ENCODE measurements around the gene CDH23.

DNA sequence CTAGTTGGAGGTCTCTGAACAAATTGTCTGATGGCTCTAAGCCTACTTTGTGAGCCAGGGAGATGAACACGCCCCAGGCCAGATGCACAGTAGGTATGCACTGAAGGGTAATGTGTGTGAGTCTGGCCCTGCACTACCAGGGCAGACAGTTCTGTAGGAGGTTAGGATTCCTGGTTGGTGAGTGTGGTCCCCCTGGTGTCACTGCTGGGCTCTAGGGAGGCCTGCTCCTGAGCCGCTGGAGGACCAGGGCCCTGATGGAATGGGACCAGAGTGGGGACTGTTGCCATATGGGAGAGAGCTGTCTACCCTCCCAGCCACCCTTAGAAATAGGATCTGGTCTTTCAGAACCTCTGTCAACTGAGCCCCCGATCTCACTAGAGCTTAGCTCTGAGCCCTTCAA, 42.0 kb downstream of the CDH23 start:
- no peak for TF ChIP-seq POLR2AphosphoS5 (IDR thresholded peaks at IDR 0.05)
- TF ChIP-seq SMC3 (conservative IDR thresholded peaks at IDR 0.05; ENCODE audit: poor library complexity) = no peak
- TF ChIP-seq, protein P1, sequence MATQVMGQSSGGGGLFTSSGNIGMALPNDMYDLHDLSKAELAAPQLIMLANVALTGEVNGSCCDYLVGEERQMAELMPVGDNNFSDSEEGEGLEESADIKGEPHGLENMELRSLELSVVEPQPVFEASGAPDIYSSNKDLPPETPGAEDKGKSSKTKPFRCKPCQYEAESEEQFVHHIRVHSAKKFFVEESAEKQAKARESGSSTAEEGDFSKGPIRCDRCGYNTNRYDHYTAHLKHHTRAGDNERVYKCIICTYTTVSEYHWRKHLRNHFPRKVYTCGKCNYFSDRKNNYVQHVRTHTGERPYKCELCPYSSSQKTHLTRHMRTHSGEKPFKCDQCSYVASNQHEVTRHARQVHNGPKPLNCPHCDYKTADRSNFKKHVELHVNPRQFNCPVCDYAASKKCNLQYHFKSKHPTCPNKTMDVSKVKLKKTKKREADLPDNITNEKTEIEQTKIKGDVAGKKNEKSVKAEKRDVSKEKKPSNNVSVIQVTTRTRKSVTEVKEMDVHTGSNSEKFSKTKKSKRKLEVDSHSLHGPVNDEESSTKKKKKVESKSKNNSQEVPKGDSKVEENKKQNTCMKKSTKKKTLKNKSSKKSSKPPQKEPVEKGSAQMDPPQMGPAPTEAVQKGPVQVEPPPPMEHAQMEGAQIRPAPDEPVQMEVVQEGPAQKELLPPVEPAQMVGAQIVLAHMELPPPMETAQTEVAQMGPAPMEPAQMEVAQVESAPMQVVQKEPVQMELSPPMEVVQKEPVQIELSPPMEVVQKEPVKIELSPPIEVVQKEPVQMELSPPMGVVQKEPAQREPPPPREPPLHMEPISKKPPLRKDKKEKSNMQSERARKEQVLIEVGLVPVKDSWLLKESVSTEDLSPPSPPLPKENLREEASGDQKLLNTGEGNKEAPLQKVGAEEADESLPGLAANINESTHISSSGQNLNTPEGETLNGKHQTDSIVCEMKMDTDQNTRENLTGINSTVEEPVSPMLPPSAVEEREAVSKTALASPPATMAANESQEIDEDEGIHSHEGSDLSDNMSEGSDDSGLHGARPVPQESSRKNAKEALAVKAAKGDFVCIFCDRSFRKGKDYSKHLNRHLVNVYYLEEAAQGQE (IDR thresholded peaks at IDR 0.05; ENCODE audit: borderline replicate concordance) = no peak
- TF ChIP-seq, protein P2, sequence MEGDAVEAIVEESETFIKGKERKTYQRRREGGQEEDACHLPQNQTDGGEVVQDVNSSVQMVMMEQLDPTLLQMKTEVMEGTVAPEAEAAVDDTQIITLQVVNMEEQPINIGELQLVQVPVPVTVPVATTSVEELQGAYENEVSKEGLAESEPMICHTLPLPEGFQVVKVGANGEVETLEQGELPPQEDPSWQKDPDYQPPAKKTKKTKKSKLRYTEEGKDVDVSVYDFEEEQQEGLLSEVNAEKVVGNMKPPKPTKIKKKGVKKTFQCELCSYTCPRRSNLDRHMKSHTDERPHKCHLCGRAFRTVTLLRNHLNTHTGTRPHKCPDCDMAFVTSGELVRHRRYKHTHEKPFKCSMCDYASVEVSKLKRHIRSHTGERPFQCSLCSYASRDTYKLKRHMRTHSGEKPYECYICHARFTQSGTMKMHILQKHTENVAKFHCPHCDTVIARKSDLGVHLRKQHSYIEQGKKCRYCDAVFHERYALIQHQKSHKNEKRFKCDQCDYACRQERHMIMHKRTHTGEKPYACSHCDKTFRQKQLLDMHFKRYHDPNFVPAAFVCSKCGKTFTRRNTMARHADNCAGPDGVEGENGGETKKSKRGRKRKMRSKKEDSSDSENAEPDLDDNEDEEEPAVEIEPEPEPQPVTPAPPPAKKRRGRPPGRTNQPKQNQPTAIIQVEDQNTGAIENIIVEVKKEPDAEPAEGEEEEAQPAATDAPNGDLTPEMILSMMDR (IDR thresholded peaks at IDR 0.05; ENCODE audit: poor library complexity, severe bottlenecking) = no peak
- no peak for TF ChIP-seq EZH2 (IDR thresholded peaks at IDR 0.05; ENCODE audit: borderline replicate concordance, insufficient read depth, low read length, poor library complexity, severe bottlenecking)

Data from neural cell (in vitro differentiated cells).